Measurements from ENCODE around the gene BRMS1. TPM values are rescaled to one million over a fixed set of nuclear protein-coding genes. Genes with fewer than 3 reads are reported as not detected.

Gene BRMS1
- total RNA-seq: 34.5 and 39.7 TPM in 2 replicates
- polyA plus RNA-seq: 48.6 and 54.0 TPM in 2 replicates

GRCh38 chr11:66344550-66345315, at the start of gene BRMS1:
Gene BRMS1, minus strand, starts transcription at chr11:66345104. Its CDS starts 2,870 bp downstream, at chr11:66342234.
- 2% methylated on average over 59 of the region's 59 CpGs for WGBS (ENCODE audit: low lambda C conversion rate, missing lambda C conversion rate)
- H3K4me2 ChIP-seq: peak within 1 kb of the TSS; percentile 97
- TF ChIP-seq CTCF (IDR thresholded peaks at IDR 0.05; ENCODE audit: poor library complexity): no peak
- H2AFZ ChIP-seq: peak within 1 kb of the TSS; percentile 72
- H3K27ac ChIP-seq: peak within 1 kb of the TSS; percentile 87
- H3K9me3 ChIP-seq (ENCODE audit: low read depth): no peaks in the 10 kb centered on the region
- H3K79me2 ChIP-seq: peaks cover 45% of the 10 kb centered on the region
- no peaks in the 10 kb centered on the region for H3K36me3 ChIP-seq (replicated peaks; ENCODE audit: insufficient read depth, low read depth)
- H4K20me1 ChIP-seq (ENCODE audit: insufficient read depth, poor library complexity, severe bottlenecking): no peaks in the 10 kb centered on the region
- no peaks in the 10 kb centered on the region for H3K27me3 ChIP-seq
- H3K4me1 ChIP-seq (ENCODE audit: insufficient read depth): peaks cover 34% of the 10 kb centered on the region
- H3K4me3 ChIP-seq: peak within 1 kb of the TSS; percentile 74
- peak; percentile 98 for DNase-seq (ENCODE audit: low spot score)
- H3K9me2 ChIP-seq (replicated peaks; ENCODE audit: insufficient read depth): no peaks in the 10 kb centered on the region

GRCh38 chr11:66393954-66394353, 49.0 kb upstream of the BRMS1 start:
- Histone ChIP-seq H3K9me3 (ENCODE audit: low read depth) (no peaks in the 10 kb centered on the region), H2AFZ (no peak overlapping the region), H3K9me2 (replicated peaks; ENCODE audit: insufficient read depth) (no peaks in the 10 kb centered on the region), H3K27ac (no peak overlapping the region), H3K27me3 (peaks cover 3% of the 10 kb centered on the region), H3K4me2 (no peak overlapping the region), H3K4me3 (no peak overlapping the region), H3K4me1 (ENCODE audit: insufficient read depth) (no peaks in the 10 kb centered on the region), H3K36me3 (replicated peaks; ENCODE audit: insufficient read depth, low read depth) (no peaks in the 10 kb centered on the region), H4K20me1 (ENCODE audit: insufficient read depth, poor library complexity, severe bottlenecking) (no peaks in the 10 kb centered on the region), H3K79me2 (no peaks in the 10 kb centered on the region)
- TF ChIP-seq EZH2phosphoT487 (IDR thresholded peaks at IDR 0.05; ENCODE audit: low read depth, severe bottlenecking, unreplicated experiment) (no peak), CTCF (IDR thresholded peaks at IDR 0.05; ENCODE audit: poor library complexity) (no peak), EZH2 (IDR thresholded peaks at IDR 0.05; ENCODE audit: borderline replicate concordance) (no peak)
- 69% methylated on average over 3 of the region's 3 CpGs for WGBS (ENCODE audit: low lambda C conversion rate, missing lambda C conversion rate)
- no peak for DNase-seq (ENCODE audit: low spot score)

GRCh38 chr11:66391322-66391721, 46.4 kb upstream of the BRMS1 start:
- Histone ChIP-seq H2AFZ (no peak overlapping the region), H3K4me1 (ENCODE audit: insufficient read depth) (no peaks in the 10 kb centered on the region), H3K4me3 (no peak overlapping the region), H4K20me1 (ENCODE audit: insufficient read depth, poor library complexity, severe bottlenecking) (no peaks in the 10 kb centered on the region), H3K36me3 (replicated peaks; ENCODE audit: insufficient read depth, low read depth) (no peaks in the 10 kb centered on the region), H3K27ac (no peak overlapping the region), H3K9me3 (ENCODE audit: low read depth) (no peaks in the 10 kb centered on the region), H3K79me2 (no peaks in the 10 kb centered on the region), H3K27me3 (peaks cover 3% of the 10 kb centered on the region), H3K4me2 (no peak overlapping the region), H3K9me2 (replicated peaks; ENCODE audit: insufficient read depth) (no peaks in the 10 kb centered on the region)
- whole genome bisulfite sequencing (ENCODE audit: low lambda C conversion rate, missing lambda C conversion rate): 90% methylated on average over 6 of the region's 6 CpGs
- DNase-seq (ENCODE audit: low spot score): no peak
- TF ChIP-seq EZH2phosphoT487 (IDR thresholded peaks at IDR 0.05; ENCODE audit: low read depth, severe bottlenecking, unreplicated experiment) (no peak), CTCF (IDR thresholded peaks at IDR 0.05; ENCODE audit: poor library complexity) (no peak), EZH2 (IDR thresholded peaks at IDR 0.05; ENCODE audit: borderline replicate concordance) (no peak)
